Activated T-cell treated with anti-CD3 and anti-CD28 coated beads for 1 hour (primary cell): ENCODE measurements around the gene NEDD9.

Experiments
- DNase-seq: peaks from one replicate; pipeline ENCODE4 v3.0.0-alpha.2; 2020; ENCODE audit warnings: low read depth

Gene NEDD9

DNA sequence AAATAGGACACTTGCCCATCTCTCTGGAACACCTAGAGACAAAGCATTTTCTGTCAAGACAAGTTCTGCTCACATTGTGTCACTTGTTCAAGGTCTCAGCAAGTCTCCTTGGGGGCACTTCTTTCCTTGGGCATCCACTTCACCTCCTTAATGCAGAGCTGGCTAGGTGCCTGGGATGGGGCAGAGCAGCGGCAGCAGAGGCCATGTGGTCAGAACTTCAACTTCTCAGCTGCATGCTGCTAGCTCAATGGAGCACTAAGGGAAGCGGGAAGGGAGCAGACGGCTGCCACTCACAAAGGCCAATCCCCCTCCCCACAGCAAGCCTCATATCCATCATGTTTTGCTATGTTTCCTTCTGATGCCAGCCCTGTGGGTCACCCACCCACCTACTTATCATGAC is 31.5 kb downstream of the NEDD9 start:
- DNase-seq, result no peak

DNA sequence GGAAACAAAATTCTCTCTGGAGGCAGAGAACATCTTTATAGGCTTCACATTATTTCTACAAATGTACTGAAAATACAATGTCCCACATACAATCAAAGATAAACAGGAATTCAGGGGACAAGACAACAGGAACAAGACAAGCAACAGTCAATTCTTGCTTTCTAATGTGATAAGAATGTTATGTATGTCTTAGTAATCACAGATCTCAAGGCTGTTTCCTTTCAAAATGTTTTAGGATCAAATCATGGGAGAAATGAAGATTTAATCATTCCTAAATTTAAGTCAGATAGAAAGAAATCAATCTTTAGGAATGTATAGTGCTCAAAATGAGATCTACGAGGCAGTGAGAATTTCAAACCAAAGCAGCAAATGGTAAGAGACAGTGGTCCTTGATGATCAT is 32.1 kb downstream of the NEDD9 start:
- DNase-seq, result no peak

DNA sequence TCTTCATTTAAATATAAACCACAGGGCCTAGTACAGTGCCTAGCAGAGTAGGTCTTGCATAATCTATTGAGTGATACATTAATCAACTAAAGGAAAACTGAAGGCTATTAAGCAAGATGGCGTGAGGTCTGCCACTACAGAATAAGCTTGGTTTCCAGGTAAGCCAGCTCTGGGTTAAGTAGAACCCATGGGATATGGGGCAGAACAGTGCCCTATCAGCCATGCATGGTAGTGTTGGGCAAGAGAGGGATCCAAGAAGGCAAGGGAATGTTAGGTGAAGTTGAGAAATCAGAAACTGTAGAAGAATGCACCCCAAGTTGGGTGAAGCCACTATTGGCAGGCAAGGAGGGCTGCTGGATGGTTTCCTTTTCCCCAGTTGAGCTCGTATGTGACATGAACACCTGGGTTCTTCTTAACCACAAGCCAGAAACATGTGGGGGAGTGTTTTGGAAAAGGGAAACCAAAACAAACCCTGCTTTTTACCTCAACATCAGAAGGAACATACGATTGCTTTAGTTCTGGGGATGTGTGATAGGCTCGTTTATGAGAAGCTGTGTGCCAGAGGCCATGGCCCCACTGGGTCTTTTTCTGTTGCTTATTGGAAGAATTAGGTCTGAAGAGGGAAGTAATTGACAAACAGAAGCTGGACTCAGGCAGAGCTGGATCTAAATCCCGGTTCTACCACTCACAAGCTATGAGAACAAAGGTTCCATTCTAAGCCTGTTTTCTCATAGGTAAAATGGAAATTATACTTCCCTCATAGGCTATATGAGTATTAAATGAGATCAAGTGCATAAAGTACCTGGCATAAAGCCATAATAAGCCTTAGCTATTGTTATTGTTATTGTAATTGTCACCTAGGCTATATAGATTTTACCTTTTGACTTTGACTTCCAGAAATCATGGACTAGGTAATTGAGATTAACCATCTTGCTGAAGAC is 33.5 kb downstream of the NEDD9 start:
- DNase-seq, result no peak

DNA sequence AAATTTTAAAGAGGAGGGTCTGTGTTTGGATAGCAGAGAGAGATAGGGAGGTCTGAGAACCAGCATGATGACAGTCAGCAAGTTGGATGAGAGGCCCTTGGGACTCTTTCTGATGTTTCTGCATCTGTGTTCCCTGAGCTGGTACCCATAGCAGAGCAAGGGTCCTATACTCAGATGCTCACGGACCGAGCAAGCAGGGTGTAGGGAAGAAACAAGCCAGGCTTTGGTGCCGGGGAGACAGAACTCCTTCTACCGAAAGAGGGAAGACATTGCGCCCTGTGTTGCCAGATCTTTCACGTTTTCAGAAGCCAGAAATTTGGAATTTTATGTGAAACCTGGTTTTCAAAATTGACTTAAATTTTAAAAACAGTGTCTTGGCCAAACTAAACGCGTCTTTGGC is 34.6 kb downstream of the NEDD9 start:
- no peak for DNase-seq

GRCh38 chr6:11197175-11197536 is 35.3 kb downstream of the NEDD9 start:
- DNase-seq, result no peak

DNA sequence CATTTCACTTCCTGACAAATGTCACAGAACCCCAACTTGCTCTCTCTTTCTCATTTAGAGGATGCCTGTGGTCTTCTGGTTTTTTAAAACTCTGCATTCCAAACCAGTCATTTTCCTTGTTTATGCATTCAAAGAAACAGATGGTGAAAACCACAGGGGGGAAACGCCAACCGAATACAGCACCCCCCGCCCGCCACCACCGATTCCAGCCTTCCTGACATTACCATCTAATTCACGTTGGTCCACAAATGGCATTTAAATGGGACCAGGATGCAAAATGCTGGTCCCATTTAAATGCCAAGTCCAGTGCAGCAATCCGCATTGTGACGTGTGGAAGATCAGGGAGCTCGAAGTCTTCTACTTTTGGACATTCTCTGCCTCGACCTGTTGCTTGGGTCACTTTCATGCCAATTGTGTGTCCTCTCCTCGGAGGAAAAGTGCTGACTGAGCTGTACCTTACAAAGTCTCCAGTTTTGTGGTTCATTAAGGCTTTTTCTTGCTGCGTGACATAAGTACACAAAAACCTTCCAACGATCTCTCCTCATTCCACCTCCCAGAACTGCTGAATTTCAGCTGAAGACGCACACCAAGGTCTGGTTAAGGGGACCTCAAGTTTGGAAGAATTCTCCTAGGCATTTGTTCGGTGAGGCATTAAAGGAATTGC is 35.8 kb downstream of the NEDD9 start:
- DNase-seq, result no peak

DNA sequence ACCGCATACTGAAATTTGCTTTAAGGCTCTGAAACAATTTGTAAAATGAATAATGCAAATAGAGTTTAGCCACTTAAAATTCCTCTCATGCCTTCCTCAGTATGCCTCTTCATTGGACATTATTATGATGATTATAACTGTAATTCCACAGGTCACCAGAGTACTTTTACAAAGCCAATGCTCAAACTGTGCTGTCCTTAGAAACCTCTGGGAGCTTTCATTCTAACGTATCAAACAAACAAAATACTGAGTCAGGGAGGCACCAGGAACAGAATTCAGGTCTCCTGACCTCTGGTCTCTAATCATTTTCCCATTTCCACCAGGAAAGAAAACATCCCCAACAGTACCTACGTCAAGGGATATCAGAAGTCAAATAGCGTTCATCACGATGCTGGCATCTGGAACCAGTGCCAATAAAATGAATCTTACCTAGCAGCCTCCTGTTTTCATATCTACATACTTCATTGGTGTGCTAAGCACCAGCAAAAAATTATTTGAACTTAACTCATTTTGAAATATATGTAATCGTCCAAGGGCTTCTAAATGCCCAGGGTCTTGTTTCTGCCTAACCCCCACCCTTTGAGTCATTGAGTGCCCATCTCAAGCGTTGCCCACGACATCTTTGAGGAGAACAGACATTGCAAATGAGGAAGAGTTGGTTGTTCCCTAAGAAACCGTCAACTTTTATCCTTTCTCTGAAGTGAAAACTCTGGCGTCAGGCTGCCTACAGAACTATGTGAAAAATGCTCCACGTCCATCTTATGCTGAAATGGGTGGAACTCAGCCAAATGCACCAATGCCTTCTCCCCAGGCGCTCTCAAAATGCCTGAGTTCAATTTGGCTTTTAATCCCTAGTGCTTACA is 37.9 kb downstream of the NEDD9 start:
- no peak for DNase-seq

- DNase-seq, result no peak
These were observed 39.0 kb downstream of the NEDD9 start for GRCh38 chr6:11193434-11193833.

GRCh38 chr6:11192167-11192566 is 40.3 kb downstream of the NEDD9 start:
- no peak for DNase-seq

GRCh38 chr6:11190625-11191245 is 41.7 kb downstream of the NEDD9 start:
- no peak for DNase-seq

- no peak for DNase-seq
These were observed 42.4 kb downstream of the NEDD9 start for GRCh38 chr6:11189865-11190624.

- DNase-seq, result no peak
These were observed 44.1 kb downstream of the NEDD9 start for GRCh38 chr6:11188161-11188915.

GRCh38 chr6:11187301-11187700 is 45.2 kb downstream of the NEDD9 start:
- no peak for DNase-seq

- DNase-seq, result no peak
These were observed 47.1 kb downstream of the NEDD9 start for GRCh38 chr6:11185204-11185842.

DNA sequence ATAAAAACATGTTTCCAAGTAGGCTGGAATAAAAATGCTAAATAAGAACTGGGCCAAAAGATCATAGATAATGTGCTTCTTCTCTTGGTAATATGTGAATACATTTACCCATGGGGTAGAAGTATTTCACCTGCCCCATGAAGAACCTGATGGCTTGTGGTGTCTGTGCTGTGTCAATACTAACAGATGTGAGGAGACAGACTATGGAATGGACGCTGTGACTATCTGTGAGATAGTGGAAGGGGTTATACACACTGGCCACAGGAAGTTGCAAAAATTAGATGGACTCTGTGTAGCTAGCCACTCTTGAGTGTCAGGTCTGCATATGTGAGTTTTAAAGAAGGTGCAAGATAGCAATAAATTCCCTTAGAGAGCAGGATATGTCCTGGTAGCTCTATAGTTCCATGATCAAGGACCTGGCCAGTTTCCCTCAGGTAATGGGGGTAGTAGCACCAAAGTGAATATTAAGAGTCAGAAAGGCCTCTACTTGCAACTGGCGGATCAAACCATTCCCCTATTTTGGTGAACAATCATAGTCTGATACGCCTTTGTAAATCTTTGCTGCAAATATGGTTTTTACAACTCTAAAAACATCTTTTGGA is 48.6 kb downstream of the NEDD9 start:
- DNase-seq, result no peak

DNA sequence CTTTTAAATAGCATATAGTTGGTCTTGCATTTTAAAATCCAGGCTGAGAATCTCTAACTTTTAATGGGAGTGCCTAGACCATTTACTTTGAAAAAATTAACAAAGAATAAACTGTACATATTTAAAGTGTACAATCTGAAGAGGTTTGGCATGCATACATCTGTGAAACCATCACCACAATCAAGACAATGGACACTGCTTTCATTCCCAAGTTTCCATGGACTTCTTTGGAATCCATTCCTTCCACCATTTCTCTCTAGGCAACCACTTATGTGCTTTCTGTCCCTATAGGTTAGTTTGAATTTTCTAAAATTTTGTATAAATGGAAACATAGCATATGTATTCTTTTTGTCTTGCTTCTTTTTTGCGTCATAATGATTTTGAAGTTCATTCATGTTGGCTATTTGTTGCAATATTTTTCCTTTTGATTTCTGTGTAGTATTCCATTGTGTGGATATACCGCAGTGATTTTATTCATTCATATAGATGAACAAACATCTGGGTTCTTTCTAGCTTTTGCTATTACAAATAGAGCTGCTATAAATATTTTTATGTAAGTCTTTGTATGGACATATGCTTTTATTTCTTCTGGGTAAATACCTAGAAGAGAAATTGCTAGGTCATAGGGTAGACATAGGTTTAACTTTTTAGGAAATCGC is 50.9 kb downstream of the NEDD9 start:
- DNase-seq, result no peak

DNA sequence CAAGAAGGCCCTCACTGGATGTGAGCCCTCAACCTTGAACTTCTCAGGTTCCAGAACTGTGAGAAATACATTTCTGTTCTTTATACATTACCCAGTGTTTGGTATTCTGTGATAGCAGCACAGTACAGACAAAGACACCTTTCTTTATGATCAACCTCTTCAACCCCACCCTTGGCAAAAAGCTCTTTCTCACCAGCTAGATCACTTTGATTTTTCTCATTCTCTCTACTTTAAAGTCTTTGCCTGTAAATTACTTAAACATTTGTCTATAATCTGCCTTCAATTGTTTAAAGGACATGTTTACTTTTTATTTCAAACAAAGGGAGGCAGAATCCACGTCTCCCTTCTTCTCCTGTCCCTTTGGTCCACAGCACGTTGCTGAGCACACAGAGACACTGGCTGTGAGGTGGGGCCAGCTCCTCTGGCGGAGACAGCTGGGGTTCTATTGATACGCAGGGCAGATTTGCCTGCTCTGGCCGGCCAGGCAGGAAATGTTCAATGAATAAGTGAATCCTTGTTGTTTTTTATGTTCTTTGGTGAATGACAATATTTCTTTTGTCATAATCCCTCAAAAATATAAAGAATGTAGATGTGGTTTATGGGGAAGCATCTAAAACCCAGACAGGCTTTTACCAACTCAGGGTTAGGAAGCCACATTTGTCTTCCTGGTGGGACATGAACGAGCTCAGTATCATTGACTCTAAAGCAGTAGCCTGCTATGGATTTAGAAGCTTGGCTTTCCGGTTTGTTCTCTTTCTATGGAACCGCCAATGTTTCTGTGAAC is 52.9 kb downstream of the NEDD9 start:
- DNase-seq, result no peak

- DNase-seq, result no peak
These were observed 53.4 kb downstream of the NEDD9 start for GRCh38 chr6:11179088-11179418.
